GM23248 (cell line): ENCODE measurements around the gene TMPRSS11A. TPM values are rescaled to one million over a fixed set of nuclear protein-coding genes. Genes with fewer than 3 reads are reported as not detected.
A peak's percentile ranks its signal among the peaks of the same experiment; 100 is the strongest.

Experiments used
- DNase-seq: peaks from one replicate; pipeline ENCODE4 v3.0.0-alpha.2; 2015
- H2AFZ ChIP-seq: fragments of 200-600 bp; sonication (generic); 2 replicates; pipeline ENCODE4 v1.6.1; 2016; ENCODE audit warnings: antibody characterized with exemption
- H3F3A ChIP-seq: fragments of 200-600 bp; sonication (generic); 2 replicates; pipeline ENCODE4 v1.6.1; 2016; ENCODE audit warnings: mild to moderate bottlenecking, antibody characterized with exemption, mixed run types; ENCODE audit not compliant: insufficient read depth
- H3K27ac ChIP-seq: fragments of 200-600 bp; sonication (generic); 2 replicates; pipeline ENCODE4 v1.5.1; 2016; ENCODE audit warnings: mild to moderate bottlenecking
- H3K27me3 ChIP-seq: fragments of 200-600 bp; sonication (generic); replicated peaks from 2 replicates; pipeline ENCODE4 v1.6.1; 2016; ENCODE audit warnings: mild to moderate bottlenecking; ENCODE audit not compliant: insufficient read depth
- H3K36me3 ChIP-seq: fragments of 200-600 bp; sonication (generic); 2 replicates; pipeline ENCODE4 v1.6.1; 2016; ENCODE audit warnings: low read depth, mild to moderate bottlenecking
- H3K4me1 ChIP-seq: fragments of 200-600 bp; sonication (generic); 2 replicates; pipeline ENCODE4 v1.6.1; 2016; ENCODE audit warnings: mild to moderate bottlenecking; ENCODE audit not compliant: insufficient read depth
- H3K4me2 ChIP-seq: fragments of 200-600 bp; sonication (generic); one replicate; pipeline ENCODE4 v1.6.1; 2016; ENCODE audit warnings: mild to moderate bottlenecking; ENCODE audit not compliant: unreplicated experiment
- H3K4me3 ChIP-seq: fragments of 200-600 bp; sonication (generic); 2 replicates; pipeline ENCODE4 v1.5.1; 2016; ENCODE audit warnings: mild to moderate bottlenecking
- H3K79me2 ChIP-seq: fragments of 200-600 bp; sonication (generic); 2 replicates; pipeline ENCODE4 v1.6.1; 2016; ENCODE audit warnings: mild to moderate bottlenecking; ENCODE audit not compliant: insufficient read depth
- H3K9ac ChIP-seq: fragments of 200-600 bp; sonication (generic); 2 replicates; pipeline ENCODE4 v1.6.1; 2016; ENCODE audit warnings: mild to moderate bottlenecking
- H3K9me2 ChIP-seq: fragments of 200-600 bp; sonication (generic); 2 replicates; pipeline ENCODE4 v1.6.1; 2016; ENCODE audit warnings: mixed run types, mild to moderate bottlenecking, moderate library complexity; ENCODE audit not compliant: insufficient read depth
- H3K9me3 ChIP-seq: fragments of 200-600 bp; sonication (generic); one replicate; pipeline ENCODE4 v1.6.1; 2017; ENCODE audit warnings: low read depth
- H4K20me1 ChIP-seq: fragments of 200-600 bp; sonication (generic); 2 replicates; pipeline ENCODE4 v1.6.0; 2016; ENCODE audit not compliant: insufficient read depth
- EZH2 ChIP-seq: fragments of 200-600 bp; sonication (generic); IDR thresholded peaks from 2 replicates; pipeline ENCODE4 v1.6.1; 2018; ENCODE audit warnings: antibody characterized with exemption, mild to moderate bottlenecking; ENCODE audit not compliant: insufficient read depth, poor library complexity, severe bottlenecking
- EZH2phosphoT487 ChIP-seq: fragments of 200-600 bp; sonication (generic); IDR thresholded peaks from 2 replicates; pipeline ENCODE4 v1.6.1; 2018; ENCODE audit warnings: antibody characterized with exemption, moderate library complexity, mild to moderate bottlenecking, low read depth; ENCODE audit not compliant: insufficient read depth
- WGBS, 2 experiments: methylation state at CpG; one replicate each; pipeline ENCODE4 v1.1.6; 2015 to 2017; ENCODE audit warnings: low lambda C conversion rate in 2 of 2, low coverage in 1 of 2; ENCODE audit errors: missing lambda C conversion rate in 2 of 2; 5-methylcytosine and 5-hydroxymethylcytosine counted together
- in situ Hi-C: fragments of 300-500 bp; cut with MboI; formaldehyde crosslinking; loops from 2 replicates; pipeline ENCODE4 v1.15.0; 2020
- polyA plus RNA-seq: library from polyadenylated mRNA; unstranded; fragments of >200 nt; fragmentation: Nextera tagmentation; extraction: Ambion mirVana; gene quantifications from 2 replicates; pipeline ENCODE4 v1.2.1, GENCODE V29; 2016
- small RNA-seq: library from RNA; depleted of rRNA; stranded (forward); fragments of <200 nt; gene quantifications from one replicate; pipeline ENCODE3, GENCODE V24; 2014; ENCODE audit warnings: low read depth, low replicate concordance
- total RNA-seq: library from RNA; depleted of rRNA; stranded (reverse); fragments of >200 nt; shearing (Covaris generic); gene quantifications from 2 replicates; pipeline ENCODE4 v1.2.3, GENCODE V29; 2014; rRNA removed

TMPRSS11A gene
- total and polyA plus RNA-seq, 2 experiments from 2014 or later, result not detected

GRCh38 chr4:67873116-67873515, 90.2 kb downstream of the TMPRSS11A start:
- no peaks in the 10 kb centered on the region for H4K20me1 ChIP-seq
- H3K79me2 ChIP-seq, result no peaks in the 10 kb centered on the region
- H3F3A ChIP-seq, result no peaks in the 10 kb centered on the region
- no peaks in the 10 kb centered on the region for H3K9me2 ChIP-seq
- no peak overlapping the region for H3K27ac ChIP-seq
- H3K4me3 ChIP-seq, result no peak overlapping the region
- TF ChIP-seq EZH2 (no peak), EZH2phosphoT487 (no peak)
- WGBS, 2 experiments, result 10 to 21% methylated on average over 1 of the region's 1 CpG
- peaks cover 9% of the 10 kb centered on the region; the same call in 1 of the 2 replicates for H3K4me1 ChIP-seq
- H3K9me3 ChIP-seq, result no peaks in the 10 kb centered on the region
- no peaks in the 10 kb centered on the region for H3K36me3 ChIP-seq
- H3K27me3 ChIP-seq, result no peaks in the 10 kb centered on the region
- peak overlapping the region; percentile 38; the same call in 1 of the 2 replicates for H2AFZ ChIP-seq
- in situ Hi-C loops, result loop anchor here (10.0 kb wide), 1 partner anchor 292 kb away; no protein-coding TSS in a partner anchor
- H3K4me2 ChIP-seq, result no peak overlapping the region
- no peak for DNase-seq
- no peak overlapping the region for H3K9ac ChIP-seq

- in situ Hi-C loops, result loop anchor here (10.0 kb wide), 1 partner anchor 293 kb away; no protein-coding TSS in a partner anchor
- no peaks in the 10 kb centered on the region for H3K9me2 ChIP-seq
These were observed 91.4 kb downstream of the TMPRSS11A start for GRCh38 chr4:67871867-67872266.

GRCh38 chr4:67869580-67870190, 93.6 kb downstream of the TMPRSS11A start:
- DNase-seq, result no peak

More at GRCh38 chr4:67871867-67872266, 91.4 kb downstream of the TMPRSS11A start:
- peaks cover 9% of the 10 kb centered on the region; the same call in 1 of the 2 replicates for H3K4me1 ChIP-seq
- no peak overlapping the region for H3K4me3 ChIP-seq
- H2AFZ ChIP-seq, result 0 out of 2 replicates have a peak overlapping the region, but pooled peaks have one; percentile 20
- no peak overlapping the region for H3K9ac ChIP-seq
- TF ChIP-seq EZH2, result no peak
- TF ChIP-seq EZH2phosphoT487, result no peak
- H3K79me2 ChIP-seq, result no peaks in the 10 kb centered on the region
- no peak overlapping the region for H3K27ac ChIP-seq
- no peaks in the 10 kb centered on the region for H4K20me1 ChIP-seq
- H3F3A ChIP-seq, result no peaks in the 10 kb centered on the region
- DNase-seq, result peak; percentile 70
- H3K36me3 ChIP-seq, result no peaks in the 10 kb centered on the region
- no peaks in the 10 kb centered on the region for H3K27me3 ChIP-seq
- H3K4me2 ChIP-seq, result no peak overlapping the region
- no peaks in the 10 kb centered on the region for H3K9me3 ChIP-seq

GRCh38 chr4:67861513-67861912, 101.8 kb downstream of the TMPRSS11A start:
- Histone ChIP-seq H4K20me1 (no peaks in the 10 kb centered on the region), H3F3A (no peaks in the 10 kb centered on the region), H3K9me3 (no peaks in the 10 kb centered on the region), H2AFZ (no peak overlapping the region), H3K4me1 (no peaks in the 10 kb centered on the region), H3K79me2 (no peaks in the 10 kb centered on the region), H3K27ac (no peak overlapping the region), H3K9me2 (no peaks in the 10 kb centered on the region), H3K4me2 (peak overlapping the region; percentile 16), H3K27me3 (no peaks in the 10 kb centered on the region), H3K4me3 (no peak overlapping the region), H3K36me3 (no peaks in the 10 kb centered on the region), H3K9ac (no peak overlapping the region)
- TF ChIP-seq EZH2 (no peak), EZH2phosphoT487 (no peak)
- WGBS, 2 experiments, result 48 to 54% methylated on average over 6 of the region's 6 CpGs
- in situ Hi-C loops, result no loop called here
- DNase-seq, result peak; percentile 32

More at GRCh38 chr4:67869580-67870190, 93.6 kb downstream of the TMPRSS11A start:
- Histone ChIP-seq H3K4me3 (no peak overlapping the region), H3K9ac (no peak overlapping the region), H3K79me2 (no peaks in the 10 kb centered on the region), H3K27me3 (no peaks in the 10 kb centered on the region), H3K4me2 (no peak overlapping the region), H3K4me1 (peaks cover 9% of the 10 kb centered on the region; the same call in 1 of the 2 replicates), H4K20me1 (no peaks in the 10 kb centered on the region), H3K9me2 (no peaks in the 10 kb centered on the region), H3K27ac (no peak overlapping the region), H2AFZ (no peak overlapping the region), H3K36me3 (no peaks in the 10 kb centered on the region), H3F3A (no peaks in the 10 kb centered on the region), H3K9me3 (no peaks in the 10 kb centered on the region)
- WGBS, 2 experiments, result 72% methylated on average over 4 of the region's 4 CpGs
- in situ Hi-C loops, result loop anchor here (10.0 kb wide), 1 partner anchor 295 kb away; no protein-coding TSS in a partner anchor
- no peak for TF ChIP-seq EZH2phosphoT487
- TF ChIP-seq EZH2, result no peak

Small RNA genes lying within 50 kb of the gene (small RNA-seq; reads per million reads assigned to genes)
- gene RNU6-95P, result not detected

Other genes starting within 250 kb of the TMPRSS11A start
- not detected in 2 replicates for gene GNRHR, start 209.1 kb downstream of the TMPRSS11A start, total RNA-seq
- 0.08 TPM in 1 of 2 replicates, not detected in the other for gene GNRHR, start 209.1 kb downstream of the TMPRSS11A start, polyA plus RNA-seq
- gene TMPRSS11D, start 79.5 kb downstream of the TMPRSS11A start, total RNA-seq, result not detected in 2 replicates
- gene TMPRSS11D, start 79.5 kb downstream of the TMPRSS11A start, polyA plus RNA-seq, result not detected in 2 replicates
- gene TMPRSS11F, start 166.4 kb upstream of the TMPRSS11A start, total RNA-seq, result not detected in 2 replicates
- not detected in 2 replicates for gene TMPRSS11F, start 166.4 kb upstream of the TMPRSS11A start, polyA plus RNA-seq